DND-41 (cell line): ENCODE measurements around the gene VAV2.

Experiments
- EZH2 ChIP-seq: IDR thresholded peaks from 3 replicates; pipeline ENCODE4 v1.6.1; 2012; ENCODE audit warnings: borderline replicate concordance, low read depth, mild to moderate bottlenecking, moderate library complexity, low read length, inconsistent platforms; ENCODE audit not compliant: severe bottlenecking
- TF ChIP-seq, protein P1 (sequence below): IDR thresholded peaks from 2 replicates; pipeline ENCODE4 v1.5.1; 2012; ENCODE audit warnings: borderline replicate concordance, low read length, moderate library complexity, mild to moderate bottlenecking; ENCODE audit not compliant: poor library complexity, severe bottlenecking; ENCODE audit errors: extremely low read depth

DNA sequence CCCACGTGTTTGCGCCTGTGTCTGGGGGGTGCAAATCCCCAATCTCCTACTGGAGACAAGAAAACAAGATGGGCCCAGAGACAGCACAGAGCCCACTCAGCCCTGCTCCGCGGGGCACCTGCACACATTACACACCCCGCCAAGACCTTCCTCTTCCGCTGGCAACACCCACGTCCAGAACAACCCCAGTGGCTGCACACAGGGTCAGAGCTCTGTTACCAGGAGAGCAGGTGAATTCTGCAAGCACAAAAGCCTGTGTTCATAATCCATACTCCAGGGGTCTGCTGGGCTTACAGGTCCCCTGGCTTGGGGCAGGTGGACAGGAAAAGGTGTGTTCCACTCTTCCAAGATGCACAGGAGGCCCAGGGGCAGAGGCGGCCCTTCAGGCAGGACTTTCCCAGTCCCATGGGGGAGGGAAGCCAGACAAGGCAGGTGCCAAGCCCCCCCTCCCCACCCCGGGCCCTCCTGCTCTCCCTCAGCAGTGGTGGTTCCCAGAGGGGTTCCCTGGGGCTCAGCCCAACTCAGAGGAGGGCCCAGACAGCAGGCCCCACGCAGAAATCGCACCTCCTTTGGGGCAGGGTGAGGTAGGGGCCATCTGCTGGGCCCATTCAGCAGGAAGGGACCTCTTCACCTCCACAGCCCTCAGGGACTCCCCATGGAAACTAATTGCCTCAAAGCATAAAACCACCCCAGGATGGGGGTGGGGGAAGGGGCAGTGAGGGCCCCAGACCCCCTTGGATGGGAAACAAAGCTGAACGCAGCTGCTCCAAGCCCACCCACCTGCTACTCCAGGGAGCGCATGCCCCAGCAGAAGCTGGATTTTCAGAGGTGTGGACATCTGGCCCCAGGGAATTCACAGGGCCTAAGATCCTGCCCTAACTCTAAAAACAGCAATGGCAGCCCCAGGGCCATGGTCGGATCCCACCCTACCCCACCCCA, 105.3 kb downstream of the VAV2 start:
- TF ChIP-seq, protein P1, sequence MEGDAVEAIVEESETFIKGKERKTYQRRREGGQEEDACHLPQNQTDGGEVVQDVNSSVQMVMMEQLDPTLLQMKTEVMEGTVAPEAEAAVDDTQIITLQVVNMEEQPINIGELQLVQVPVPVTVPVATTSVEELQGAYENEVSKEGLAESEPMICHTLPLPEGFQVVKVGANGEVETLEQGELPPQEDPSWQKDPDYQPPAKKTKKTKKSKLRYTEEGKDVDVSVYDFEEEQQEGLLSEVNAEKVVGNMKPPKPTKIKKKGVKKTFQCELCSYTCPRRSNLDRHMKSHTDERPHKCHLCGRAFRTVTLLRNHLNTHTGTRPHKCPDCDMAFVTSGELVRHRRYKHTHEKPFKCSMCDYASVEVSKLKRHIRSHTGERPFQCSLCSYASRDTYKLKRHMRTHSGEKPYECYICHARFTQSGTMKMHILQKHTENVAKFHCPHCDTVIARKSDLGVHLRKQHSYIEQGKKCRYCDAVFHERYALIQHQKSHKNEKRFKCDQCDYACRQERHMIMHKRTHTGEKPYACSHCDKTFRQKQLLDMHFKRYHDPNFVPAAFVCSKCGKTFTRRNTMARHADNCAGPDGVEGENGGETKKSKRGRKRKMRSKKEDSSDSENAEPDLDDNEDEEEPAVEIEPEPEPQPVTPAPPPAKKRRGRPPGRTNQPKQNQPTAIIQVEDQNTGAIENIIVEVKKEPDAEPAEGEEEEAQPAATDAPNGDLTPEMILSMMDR = no peak
- TF ChIP-seq EZH2 = no peak
